AML-193 (cell line): ENCODE data around the gene TGFBR2.

ENCODE experiments used
- DNase-seq, 2 experiments: peaks; one replicate each; lab custom pipeline; 2025; lab: John Stamatoyannopoulos, UW

The TGFBR2 gene

GRCh38 chr3:30719536-30719935 lies 113.1 kb downstream of the TGFBR2 start:
- DNase-seq = no peak

GRCh38 chr3:30720586-30721313 lies 114.3 kb downstream of the TGFBR2 start:
- DNase-seq = no peak

GRCh38 chr3:30721314-30721634 lies 114.9 kb downstream of the TGFBR2 start:
- DNase-seq = no peak

GRCh38 chr3:30723211-30723610 lies 116.8 kb downstream of the TGFBR2 start:
- no peak for DNase-seq

- no peak for DNase-seq
These were observed 118.5 kb downstream of the TGFBR2 start for GRCh38 chr3:30724863-30725262.

GRCh38 chr3:30728143-30728542 lies 121.7 kb downstream of the TGFBR2 start:
- no peak for DNase-seq

- DNase-seq = no peak
These were observed 123.1 kb downstream of the TGFBR2 start for GRCh38 chr3:30729512-30729911.

- no peak for DNase-seq
These were observed 123.5 kb downstream of the TGFBR2 start for GRCh38 chr3:30729936-30730335.

- no peak for DNase-seq
These were observed 124.6 kb downstream of the TGFBR2 start for GRCh38 chr3:30730967-30731366.

- DNase-seq = no peak
These were observed 126.8 kb downstream of the TGFBR2 start for GRCh38 chr3:30733209-30733608.

GRCh38 chr3:30733696-30734095 lies 127.3 kb downstream of the TGFBR2 start:
- no peak for DNase-seq

GRCh38 chr3:30737743-30738499 lies 131.5 kb downstream of the TGFBR2 start:
- no peak for DNase-seq

GRCh38 chr3:30738605-30739004 lies 132.2 kb downstream of the TGFBR2 start:
- DNase-seq = no peak

- DNase-seq = no peak
These were observed 135.5 kb downstream of the TGFBR2 start for GRCh38 chr3:30741889-30742288.

GRCh38 chr3:30742796-30743619 lies 136.6 kb downstream of the TGFBR2 start:
- no peak for DNase-seq
